Activated CD8-positive, alpha-beta memory T cell treated with anti-CD3 and anti-CD28 coated beads for 4 hours (primary cell): ENCODE data around the gene ABLIM1.

Experiments used
- DNase-seq, 2 donors: peaks; one replicate each; pipeline ENCODE4 v3.0.0-alpha.2; 2020; ENCODE audit warnings: low read depth in 2 of 2

ABLIM1 gene

GRCh38 chr10:114680543-114681117 lies 22.6 kb upstream of the ABLIM1 start:
- no peak for DNase-seq

GRCh38 chr10:114679552-114679951 lies 21.5 kb upstream of the ABLIM1 start:
- DNase-seq, result no peak

GRCh38 chr10:114678820-114679219 lies 20.7 kb upstream of the ABLIM1 start:
- DNase-seq, result no peak

- DNase-seq, result no peak
Observed at GRCh38 chr10:114678336-114678735, 20.3 kb upstream of the ABLIM1 start.

- no peak for DNase-seq
Observed at GRCh38 chr10:114674346-114674745, 16.3 kb upstream of the ABLIM1 start.

GRCh38 chr10:114669648-114670047 lies 11.6 kb upstream of the ABLIM1 start:
- DNase-seq, result no peak

GRCh38 chr10:114668375-114669080 lies 10.5 kb upstream of the ABLIM1 start:
- no peak for DNase-seq

GRCh38 chr10:114665873-114666272 lies 7.8 kb upstream of the ABLIM1 start:
- DNase-seq, result no peak

GRCh38 chr10:114665406-114665805 lies 7.3 kb upstream of the ABLIM1 start:
- no peak for DNase-seq

- DNase-seq, result no peak
Observed at GRCh38 chr10:114664127-114664526, 6.1 kb upstream of the ABLIM1 start.

GRCh38 chr10:114663626-114664025 lies 5.6 kb upstream of the ABLIM1 start:
- DNase-seq, result no peak

GRCh38 chr10:114662646-114663217 lies 4.7 kb upstream of the ABLIM1 start:
- DNase-seq, result no peak

- DNase-seq, result no peak
Observed at GRCh38 chr10:114661212-114661880, 3.3 kb upstream of the ABLIM1 start.

- DNase-seq, result no peak
Observed at GRCh38 chr10:114655671-114656070, 2.4 kb downstream of the ABLIM1 start.

- DNase-seq, result no peak
Observed at GRCh38 chr10:114654822-114655575, 3.1 kb downstream of the ABLIM1 start.

- no peak for DNase-seq
Observed at GRCh38 chr10:114653926-114654325, 4.1 kb downstream of the ABLIM1 start.

- no peak for DNase-seq
Observed at GRCh38 chr10:114652402-114653368, 5.4 kb downstream of the ABLIM1 start.

- no peak for DNase-seq
Observed at GRCh38 chr10:114650831-114651230, 7.2 kb downstream of the ABLIM1 start.

GRCh38 chr10:114650266-114650665 lies 7.8 kb downstream of the ABLIM1 start:
- no peak for DNase-seq

GRCh38 chr10:114649217-114649903 lies 8.7 kb downstream of the ABLIM1 start:
- DNase-seq, result no peak
